Bronchial epithelial cell (primary cell): ENCODE results near the gene DLL4. TPM values are rescaled to one million over a fixed set of nuclear protein-coding genes. Genes with fewer than 3 reads are reported as not detected.
A peak's percentile ranks its signal among the peaks of the same experiment; 100 is the strongest.
"Not testable (repeated sequence)": the region's sequence is repeated elsewhere in the genome, so short reads cannot be mapped to it uniquely, and the experiment has no call there.

ENCODE experiments used
- DNase-seq: peaks from one replicate; pipeline ENCODE4 v3.0.0-alpha.2; 2010; ENCODE audit warnings: low read depth
- FAIRE-seq: peaks from 2 replicates; lab custom pipeline; 2011; peaks lifted over from hg19 to GRCh38; lab: Jason Lieb, UNC
- H3K27me3 ChIP-seq: 2 replicates; pipeline ENCODE4 v1.5.1; 2011; ENCODE audit warnings: low read length; ENCODE audit not compliant: control insufficient read depth, insufficient read depth
- H3K36me3 ChIP-seq: 2 replicates; pipeline ENCODE4 v1.5.1; 2011; ENCODE audit warnings: low read length; ENCODE audit not compliant: control insufficient read depth, insufficient read depth
- H3K4me3 ChIP-seq: 2 replicates; pipeline ENCODE4 v1.5.1; 2011; ENCODE audit warnings: mild to moderate bottlenecking, low read depth, low read length, control low read depth
- CTCF ChIP-seq: IDR thresholded peaks from 2 replicates; pipeline ENCODE4 v1.5.1; 2011; ENCODE audit warnings: mild to moderate bottlenecking, moderate library complexity, low read length, control low read depth, inconsistent platforms; ENCODE audit not compliant: insufficient read depth, severe bottlenecking
- total RNA-seq: library from RNA; depleted of rRNA; stranded (reverse); fragments of >200 nt; gene quantifications from 2 replicates; pipeline ENCODE4 v1.2.1, GENCODE V29; 2014

Gene DLL4
- total RNA-seq, 1 donor from 2014 or later: not detected

GRCh38 chr15:40953713-40954074 is 24.6 kb downstream of the DLL4 start:
- peaks cover 20% of the 10 kb centered on the region for H3K36me3 ChIP-seq
- H3K4me3 ChIP-seq: peak overlapping the region; percentile 96
- DNase-seq (no peak), FAIRE-seq (no peak)
- TF ChIP-seq CTCF: no peak
- H3K27me3 ChIP-seq: no peaks in the 10 kb centered on the region

GRCh38 chr15:40954158-40954848 is 25.2 kb downstream of the DLL4 start:
- Histone ChIP-seq H3K4me3 (peak overlapping the region; percentile 96), H3K36me3 (peaks cover 20% of the 10 kb centered on the region)
- not testable (repeated sequence) for DNase-seq, FAIRE-seq, H3K27me3 ChIP-seq

- no peaks in the 10 kb centered on the region for H3K27me3 ChIP-seq
- no peak for TF ChIP-seq CTCF
- FAIRE-seq (no peak), DNase-seq (no peak)
- H3K4me3 ChIP-seq: peak overlapping the region; percentile 96
- peaks cover 20% of the 10 kb centered on the region for H3K36me3 ChIP-seq
These were observed 26.2 kb downstream of the DLL4 start for GRCh38 chr15:40955141-40955903.

GRCh38 chr15:40955930-40956540 is 26.9 kb downstream of the DLL4 start:
- no peak for DNase-seq
- no peak for TF ChIP-seq CTCF
- peaks cover 20% of the 10 kb centered on the region for H3K36me3 ChIP-seq
- no peak for FAIRE-seq
- H3K27me3 ChIP-seq: no peaks in the 10 kb centered on the region
- H3K4me3 ChIP-seq: no peak overlapping the region

DNA sequence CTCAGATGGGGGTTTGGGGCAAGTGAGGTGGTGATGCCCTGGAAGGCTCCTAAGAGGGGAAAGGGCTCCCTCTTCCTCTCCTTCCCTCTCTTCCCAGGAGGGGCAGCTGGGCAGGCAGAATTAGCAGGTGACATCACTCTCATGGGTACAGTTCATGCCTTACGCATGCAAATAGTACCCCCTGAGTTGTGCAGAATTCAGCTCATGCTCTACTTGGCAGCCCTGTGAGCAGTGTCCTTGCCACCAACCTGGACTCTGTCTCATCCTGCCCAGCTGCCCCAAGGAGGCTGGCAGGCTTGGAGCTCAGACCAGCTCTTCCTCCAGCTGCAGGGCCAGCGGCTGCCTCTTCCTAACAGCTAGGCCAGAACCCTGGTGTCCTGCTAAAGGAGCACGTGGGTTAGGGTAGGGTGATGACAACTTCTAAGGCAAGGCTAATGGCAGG is 27.4 kb downstream of the DLL4 start:
- Histone ChIP-seq H3K4me3 (no peak overlapping the region), H3K36me3 (peaks cover 20% of the 10 kb centered on the region), H3K27me3 (no peaks in the 10 kb centered on the region)
- FAIRE-seq (no peak), DNase-seq (no peak)
- no peak for TF ChIP-seq CTCF

DNA sequence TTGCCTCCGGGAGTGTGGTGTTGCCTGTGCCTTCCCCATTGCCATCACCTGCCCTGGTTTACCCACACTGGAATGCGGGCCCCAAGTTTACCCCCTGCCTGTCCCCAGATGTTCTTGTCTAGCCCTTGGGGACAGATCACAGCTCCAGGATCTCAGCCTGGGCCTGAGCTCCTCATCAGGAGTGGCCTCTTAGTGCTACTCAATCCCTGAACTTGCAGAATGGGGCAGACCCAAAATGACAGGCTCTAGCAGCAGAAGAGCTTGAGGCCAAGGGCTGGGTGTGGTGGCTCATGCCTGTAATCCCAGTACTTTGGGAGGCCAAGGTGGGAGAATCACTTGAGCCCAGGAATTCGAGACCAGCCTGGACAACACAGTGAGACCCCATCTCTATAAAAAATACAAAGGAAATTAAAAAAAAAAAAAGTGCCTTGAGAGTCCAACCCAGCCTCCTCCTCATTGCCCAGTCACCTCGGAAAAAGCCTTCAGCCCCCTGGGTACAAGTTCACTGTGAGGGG is 28.0 kb downstream of the DLL4 start:
- Histone ChIP-seq H3K4me3 (no peak overlapping the region), H3K36me3 (peaks cover 20% of the 10 kb centered on the region), H3K27me3 (no peaks in the 10 kb centered on the region)
- FAIRE-seq (no peak), DNase-seq (no peak)
- no peak for TF ChIP-seq CTCF
